Germinal center (tissue), 1 donor: ENCODE results near the gene NT5DC1.

Source experiments
- DNase-seq: peaks from one replicate; pipeline ENCODE4 v3.0.0; 2012; ENCODE audit warnings: mixed read lengths, low spot score

The NT5DC1 gene

GRCh38 chr6:116192786-116193185 is 92.1 kb downstream of the NT5DC1 start:
- no peak for DNase-seq

GRCh38 chr6:116196841-116197240 is 96.2 kb downstream of the NT5DC1 start:
- DNase-seq: no peak

GRCh38 chr6:116200619-116201249 is 100.1 kb downstream of the NT5DC1 start:
- DNase-seq: no peak

DNA sequence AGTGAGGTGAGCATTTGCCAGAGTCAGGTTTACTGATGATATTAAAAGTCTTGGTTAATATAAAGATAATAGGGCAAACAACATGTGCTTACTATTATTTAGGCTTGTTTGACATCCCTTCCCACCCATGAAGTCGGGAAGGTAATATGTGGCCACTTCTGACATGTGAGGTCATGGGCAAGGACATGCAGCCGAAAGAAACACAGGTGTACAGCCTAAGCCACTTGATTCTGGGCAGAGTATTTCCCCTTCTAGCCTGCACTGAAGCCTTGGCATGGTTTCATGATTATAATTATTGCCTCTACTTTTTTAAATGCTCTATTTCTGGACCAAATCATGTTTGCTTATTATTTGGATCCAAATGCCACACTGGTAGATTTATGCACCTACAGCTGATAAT is 100.9 kb downstream of the NT5DC1 start:
- DNase-seq: no peak

GRCh38 chr6:116205281-116205680 is 104.6 kb downstream of the NT5DC1 start:
- no peak for DNase-seq

DNA sequence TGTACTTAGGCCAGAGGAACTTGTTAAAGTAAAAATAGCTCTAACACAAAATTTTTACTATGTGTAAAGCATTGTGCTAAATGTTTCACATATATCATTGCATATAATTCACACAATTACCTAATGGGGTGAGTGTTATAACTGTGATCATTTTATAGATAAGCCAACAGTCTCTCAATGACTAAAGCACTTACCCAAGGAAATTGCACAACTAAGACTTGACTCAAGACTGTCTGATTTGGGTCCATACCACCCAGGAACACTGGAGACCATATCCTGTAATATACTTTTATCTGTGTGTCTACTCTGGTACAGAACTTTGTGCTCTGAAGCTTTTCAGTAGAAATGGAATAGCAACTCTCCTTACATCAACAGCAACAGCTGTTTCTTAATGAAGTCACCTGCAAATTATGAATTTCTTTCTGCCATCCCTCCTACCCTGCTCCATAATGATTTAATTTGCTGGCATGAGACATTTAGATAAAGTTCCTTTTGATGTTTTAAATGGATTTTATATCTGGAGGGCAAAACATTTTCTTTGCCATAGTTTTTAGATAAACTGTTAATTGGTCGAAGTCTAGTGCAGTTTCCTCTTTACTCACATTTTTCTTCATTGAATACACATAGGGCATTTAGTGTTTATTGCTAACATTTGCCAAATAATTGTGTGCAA is 105.7 kb downstream of the NT5DC1 start:
- no peak for DNase-seq

- no peak for DNase-seq
Measured at GRCh38 chr6:116208056-116208785, 107.6 kb downstream of the NT5DC1 start.

DNA sequence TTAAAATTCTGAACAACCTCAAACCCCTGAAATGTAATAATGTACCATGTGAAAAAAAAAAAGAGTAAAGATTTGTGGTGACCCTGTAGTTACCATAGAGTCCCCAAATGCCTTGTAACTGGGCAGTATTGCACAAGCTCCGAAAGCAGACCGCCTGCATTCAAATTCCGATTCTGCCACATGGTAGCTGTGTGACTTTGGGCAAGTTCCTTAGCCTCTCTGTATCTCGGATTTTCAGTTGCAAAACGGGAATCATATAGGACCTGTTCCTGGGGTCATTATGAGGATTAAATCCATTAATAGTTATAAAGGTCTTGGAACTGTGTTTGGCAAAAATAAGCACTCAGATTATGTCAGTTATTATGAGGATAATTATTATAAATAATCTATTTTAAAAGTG is 109.7 kb downstream of the NT5DC1 start:
- DNase-seq: no peak

DNA sequence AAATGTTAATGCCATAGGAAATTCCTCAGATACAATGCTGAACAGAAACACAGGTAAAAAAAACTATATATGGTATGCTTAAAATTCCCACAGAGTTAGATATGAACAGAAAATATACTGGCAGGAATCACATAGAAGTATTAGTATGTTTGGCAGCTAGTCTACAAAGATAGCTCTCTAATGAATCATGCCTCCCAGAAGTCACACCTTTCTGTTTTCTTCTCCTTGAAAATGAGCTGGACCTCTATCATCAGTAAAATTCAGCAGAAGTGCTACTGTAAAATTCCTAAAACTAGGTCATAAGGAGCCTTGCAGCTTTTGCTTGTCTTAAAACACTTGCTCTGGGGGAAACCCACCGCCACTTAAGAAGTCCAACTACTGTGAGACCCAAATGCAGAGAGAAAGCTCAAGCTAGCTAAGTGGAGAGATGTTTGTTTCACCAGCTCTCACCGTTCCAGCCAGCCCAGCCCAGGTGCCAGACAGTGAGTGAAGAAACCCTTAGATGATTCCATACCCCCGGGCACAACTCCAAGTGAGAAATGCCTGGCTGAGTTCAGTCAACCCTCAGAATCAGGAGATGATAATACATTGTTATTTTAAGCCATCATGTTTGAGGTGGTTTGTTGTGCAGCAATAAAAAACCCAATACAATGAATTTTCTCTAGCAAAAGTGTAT is 110.2 kb downstream of the NT5DC1 start:
- DNase-seq: no peak

- no peak for DNase-seq
Measured at GRCh38 chr6:116214681-116215080, 114.0 kb downstream of the NT5DC1 start.

GRCh38 chr6:116215414-116215813 is 114.8 kb downstream of the NT5DC1 start:
- no peak for DNase-seq

DNA sequence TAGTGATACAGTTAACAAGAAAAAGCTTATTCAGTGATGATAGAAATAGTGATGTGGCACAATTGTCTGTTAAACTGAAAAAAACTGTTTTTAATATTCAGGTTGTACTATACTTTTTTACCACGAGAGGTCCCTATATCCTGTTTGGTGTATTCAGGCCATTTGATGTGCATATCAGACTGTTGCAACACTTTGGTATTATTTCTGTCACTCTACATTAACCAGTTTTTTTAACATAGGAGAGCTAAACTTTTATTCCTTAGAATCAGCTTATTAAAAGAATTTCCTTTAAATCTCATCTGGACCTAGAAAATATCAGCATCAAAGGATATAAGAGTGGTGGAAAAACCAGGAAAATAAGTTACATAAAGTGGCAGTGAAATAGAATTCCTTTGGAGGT is 116.4 kb downstream of the NT5DC1 start:
- DNase-seq: peak; percentile 14

DNA sequence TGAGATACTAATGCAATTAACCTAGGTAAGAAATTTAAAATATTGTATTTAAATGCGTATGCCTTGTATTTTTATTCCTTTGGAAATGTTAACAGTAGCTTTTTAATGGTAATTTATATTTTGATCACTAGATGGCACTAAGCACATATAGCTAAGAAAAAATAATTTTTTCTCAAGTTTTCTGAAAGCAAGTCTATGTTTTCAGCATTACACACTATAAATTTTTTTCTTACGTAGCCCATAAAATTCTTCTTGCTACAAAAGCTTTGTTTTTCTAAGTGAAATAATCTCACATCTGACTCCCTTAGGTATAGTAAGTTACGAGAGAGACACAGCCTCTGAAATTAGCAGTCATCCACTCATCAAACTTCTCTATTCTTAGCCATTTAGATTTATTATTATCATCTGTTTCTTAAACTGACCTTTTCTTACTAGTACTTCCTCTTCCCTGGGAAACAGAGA is 117.5 kb downstream of the NT5DC1 start:
- DNase-seq: no peak

DNA sequence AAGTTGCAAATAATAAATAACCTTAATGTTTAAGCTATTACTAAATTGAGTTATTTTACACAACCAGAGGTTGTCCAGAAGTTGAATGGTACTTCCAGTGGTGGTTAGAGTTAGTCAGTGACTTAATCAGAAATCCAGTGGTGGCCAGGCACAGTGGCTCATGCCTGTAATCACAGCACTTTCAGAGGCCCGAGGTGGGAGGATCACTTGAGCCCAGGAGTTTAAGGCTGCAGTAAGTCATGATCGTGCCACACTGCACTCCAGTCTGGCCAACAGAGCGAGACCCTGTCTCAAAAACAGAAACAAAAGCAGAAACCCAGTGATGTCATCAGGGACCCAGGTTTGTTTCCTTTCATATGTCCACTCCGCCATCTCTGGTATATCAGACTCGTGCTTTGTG is 118.2 kb downstream of the NT5DC1 start:
- DNase-seq: no peak

DNA sequence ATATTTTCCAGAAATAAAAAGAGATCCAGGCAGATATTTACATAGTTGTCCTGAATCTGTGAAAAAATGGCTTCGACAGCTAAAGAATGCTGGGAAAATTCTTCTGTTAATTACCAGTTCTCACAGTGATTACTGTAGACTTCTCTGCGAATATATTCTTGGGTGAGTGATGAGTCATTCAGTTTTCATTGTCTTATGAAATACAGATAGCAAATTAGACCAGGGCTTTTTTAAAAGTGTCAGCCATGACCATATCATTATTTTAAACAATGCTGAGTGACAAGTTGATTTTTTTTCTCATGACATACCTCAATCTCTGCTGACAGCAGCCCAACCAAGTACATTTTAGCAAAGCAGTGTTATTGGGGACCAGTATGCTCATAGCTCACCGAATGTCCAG is 120.4 kb downstream of the NT5DC1 start:
- no peak for DNase-seq

DNA sequence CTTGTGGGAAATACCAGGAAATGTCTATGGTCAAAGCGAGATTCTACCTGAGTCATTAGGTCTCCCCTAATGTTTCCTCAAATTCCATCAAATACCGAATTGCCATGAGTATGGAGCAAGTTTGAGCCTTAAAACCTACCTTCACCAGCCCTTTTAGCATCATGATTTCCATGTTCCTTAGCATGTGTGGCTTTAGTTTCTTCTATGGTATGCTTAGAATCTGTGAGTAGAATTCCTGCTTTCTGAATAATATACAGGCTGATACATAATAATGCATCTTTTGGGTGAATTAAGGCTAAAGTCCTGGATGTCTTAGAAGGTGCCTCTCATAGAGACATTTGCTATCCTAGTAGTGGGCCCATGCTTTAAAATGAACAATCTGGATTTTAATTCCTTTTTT is 121.3 kb downstream of the NT5DC1 start:
- no peak for DNase-seq

DNA sequence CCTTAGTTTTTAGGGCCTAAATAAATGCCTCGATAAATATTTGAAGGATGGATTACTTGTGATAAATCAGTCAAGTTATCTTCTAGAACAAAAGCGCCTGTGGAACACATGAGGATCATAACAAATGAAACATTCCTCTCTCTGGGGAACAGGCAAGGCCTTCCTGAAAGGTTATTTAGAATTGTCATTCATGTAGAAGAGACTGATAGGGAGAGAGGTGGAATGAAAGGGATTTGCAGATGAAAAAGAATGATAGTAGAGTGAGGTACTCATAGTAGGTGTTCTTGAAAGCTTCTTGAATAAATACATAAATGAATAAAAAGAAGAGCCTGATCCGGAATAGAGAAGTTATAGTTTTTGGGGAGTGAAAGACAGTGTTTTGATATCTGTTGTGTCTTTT is 122.7 kb downstream of the NT5DC1 start:
- DNase-seq: no peak

DNA sequence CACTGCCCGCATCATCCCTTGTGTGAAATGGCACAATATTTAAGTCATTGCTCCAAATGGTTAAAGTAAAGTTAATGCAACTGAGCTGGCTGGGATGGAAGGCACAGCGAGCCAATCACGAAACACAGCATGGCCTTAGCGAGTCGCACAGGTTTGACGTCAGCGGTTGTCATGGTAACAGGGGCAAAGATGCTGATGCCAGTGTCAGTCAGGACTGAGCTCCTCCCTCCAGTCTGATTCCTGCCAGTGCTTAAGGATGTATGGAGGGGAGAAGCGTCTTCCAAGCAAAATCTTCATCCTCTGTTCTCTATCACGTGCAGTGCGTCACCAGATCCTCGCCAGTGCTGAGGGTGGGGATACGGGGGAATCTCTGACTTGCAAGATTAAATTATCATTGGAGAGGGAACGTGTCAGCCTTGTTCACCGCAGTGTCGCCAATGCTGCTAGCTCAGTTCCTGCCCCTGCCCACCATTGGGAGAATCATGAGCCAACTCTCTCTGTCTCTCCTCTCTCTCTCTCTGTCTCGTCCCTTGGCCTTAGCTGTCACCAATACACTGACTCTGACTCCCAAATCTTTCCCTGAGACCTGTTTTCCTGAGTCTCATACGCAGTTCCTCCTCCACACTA is 128.7 kb downstream of the NT5DC1 start:
- DNase-seq: peak; percentile 4

DNA sequence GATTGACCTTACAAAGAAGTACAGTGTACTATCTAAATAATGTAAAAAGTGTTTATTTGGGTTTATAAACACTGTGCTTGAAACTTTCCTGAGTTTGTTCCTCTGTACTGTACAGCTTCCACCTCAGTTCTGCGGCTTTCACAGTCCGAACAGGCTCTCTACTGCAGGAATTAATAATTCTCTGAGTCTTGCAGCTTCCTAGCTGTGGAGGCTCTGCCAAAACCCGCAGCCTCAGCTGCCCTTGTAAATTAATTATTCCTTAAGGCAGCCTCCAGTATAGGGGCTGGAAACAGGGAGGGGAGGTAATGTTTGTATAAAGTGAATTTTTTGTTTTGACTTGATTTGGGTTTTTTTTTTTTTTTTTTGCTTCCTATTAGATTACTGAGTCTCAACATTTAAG is 134.0 kb downstream of the NT5DC1 start:
- DNase-seq: no peak

DNA sequence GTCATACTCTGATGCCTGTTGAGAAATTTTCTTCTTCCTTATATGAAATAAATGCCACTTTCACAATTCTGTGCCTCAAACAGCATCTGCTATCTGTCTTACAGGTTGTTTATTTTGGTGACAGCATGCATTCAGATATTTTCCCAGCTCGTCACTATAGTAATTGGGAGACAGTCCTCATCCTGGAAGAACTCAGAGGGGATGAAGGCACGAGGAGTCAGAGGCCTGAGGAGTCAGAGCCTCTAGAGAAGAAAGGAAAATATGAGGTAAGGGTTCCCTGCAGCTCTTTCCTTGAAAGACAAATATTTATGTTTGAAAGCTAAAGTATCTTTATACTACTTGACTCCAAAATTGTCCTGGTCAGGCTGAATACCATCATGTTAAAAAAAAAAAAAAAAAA is 137.4 kb downstream of the NT5DC1 start:
- no peak for DNase-seq

GRCh38 chr6:116239256-116239655 is 138.6 kb downstream of the NT5DC1 start:
- DNase-seq: no peak

DNA sequence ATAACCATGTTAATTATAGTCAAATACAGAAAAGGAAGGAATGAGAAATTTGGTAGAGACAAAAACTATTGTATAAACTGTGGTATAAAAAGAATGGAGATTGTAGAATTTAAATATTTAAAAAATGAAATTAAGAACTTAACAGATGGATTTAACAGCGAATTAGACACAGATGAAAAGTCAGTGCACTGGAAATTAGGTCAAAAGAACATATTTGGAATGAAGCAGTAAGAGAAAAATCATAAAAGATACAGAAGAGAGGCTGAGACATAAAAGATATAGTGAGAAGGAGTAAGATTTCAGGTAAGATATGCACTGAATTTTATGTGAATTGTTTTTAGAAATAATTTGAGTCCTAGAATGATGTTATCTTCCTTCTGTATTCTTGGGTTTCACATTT is 139.2 kb downstream of the NT5DC1 start:
- no peak for DNase-seq
